ENCODE data around the gene BSG.

DNA sequence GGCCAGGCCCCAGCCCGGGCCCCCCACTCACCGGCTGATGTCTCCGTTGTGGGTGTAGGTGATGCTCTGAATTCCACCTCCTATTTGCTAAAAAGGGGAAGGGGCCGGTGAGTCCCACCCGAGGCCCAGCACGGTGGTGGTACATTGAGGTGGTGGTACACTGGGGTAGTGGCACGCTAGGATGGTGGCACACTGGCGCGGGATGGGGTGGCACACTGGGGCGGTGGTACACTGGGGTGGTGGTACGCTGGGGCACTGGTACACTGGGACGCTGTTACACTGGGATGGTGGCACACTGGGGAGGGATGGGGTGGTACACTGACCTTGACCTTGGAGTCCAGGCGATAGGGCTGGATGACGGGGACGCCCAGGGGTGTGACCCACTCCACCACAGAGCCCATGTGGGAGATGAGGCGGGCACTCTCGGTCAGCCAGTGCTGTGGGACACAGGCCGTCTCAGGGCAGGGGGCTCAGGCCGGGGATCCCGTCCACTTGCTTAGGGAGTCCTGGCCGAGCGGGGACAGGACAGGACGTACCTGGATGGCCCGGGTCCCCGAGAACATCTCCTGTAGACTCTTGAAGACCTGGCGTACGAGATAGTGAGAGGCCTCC, 46.4 kb downstream of the BSG start:
- TF ChIP-seq, protein P1, sequence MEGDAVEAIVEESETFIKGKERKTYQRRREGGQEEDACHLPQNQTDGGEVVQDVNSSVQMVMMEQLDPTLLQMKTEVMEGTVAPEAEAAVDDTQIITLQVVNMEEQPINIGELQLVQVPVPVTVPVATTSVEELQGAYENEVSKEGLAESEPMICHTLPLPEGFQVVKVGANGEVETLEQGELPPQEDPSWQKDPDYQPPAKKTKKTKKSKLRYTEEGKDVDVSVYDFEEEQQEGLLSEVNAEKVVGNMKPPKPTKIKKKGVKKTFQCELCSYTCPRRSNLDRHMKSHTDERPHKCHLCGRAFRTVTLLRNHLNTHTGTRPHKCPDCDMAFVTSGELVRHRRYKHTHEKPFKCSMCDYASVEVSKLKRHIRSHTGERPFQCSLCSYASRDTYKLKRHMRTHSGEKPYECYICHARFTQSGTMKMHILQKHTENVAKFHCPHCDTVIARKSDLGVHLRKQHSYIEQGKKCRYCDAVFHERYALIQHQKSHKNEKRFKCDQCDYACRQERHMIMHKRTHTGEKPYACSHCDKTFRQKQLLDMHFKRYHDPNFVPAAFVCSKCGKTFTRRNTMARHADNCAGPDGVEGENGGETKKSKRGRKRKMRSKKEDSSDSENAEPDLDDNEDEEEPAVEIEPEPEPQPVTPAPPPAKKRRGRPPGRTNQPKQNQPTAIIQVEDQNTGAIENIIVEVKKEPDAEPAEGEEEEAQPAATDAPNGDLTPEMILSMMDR (IDR thresholded peaks at IDR 0.05): no peak
- no peak for TF ChIP-seq POLR2A (IDR thresholded peaks at IDR 0.05)
